ENCODE data around the gene TUT7. TPM values are rescaled to one million over a fixed set of nuclear protein-coding genes. Genes with fewer than 3 reads are reported as not detected.
A peak's percentile ranks its signal among the peaks of the same experiment; 100 is the strongest.
"Not testable (repeated sequence)": the region's sequence is repeated elsewhere in the genome, so short reads cannot be mapped to it uniquely, and the experiment has no call there.

Gene TUT7
- total RNA-seq, 2 experiments from 2014 or later = 18.0 to 18.3 TPM

DNA sequence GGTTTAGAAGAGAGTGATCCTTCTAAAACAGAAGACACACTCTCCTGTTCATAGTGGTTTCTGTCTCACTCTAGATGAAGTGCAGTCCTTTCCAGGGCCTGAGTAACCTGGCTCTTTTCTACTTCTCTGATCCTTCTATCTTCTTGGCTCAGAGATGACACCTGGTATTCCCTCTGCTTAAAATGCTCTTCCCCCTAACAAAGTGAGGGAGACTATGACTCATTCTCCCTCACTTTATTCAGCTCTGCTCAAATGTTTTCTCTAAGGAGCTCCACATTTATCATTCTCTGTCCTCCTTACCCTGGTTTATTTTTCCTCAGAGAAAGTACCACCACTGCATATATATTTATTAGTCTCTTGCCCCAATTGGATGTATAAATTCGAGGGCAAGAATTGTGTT lies 24.6 kb downstream of the TUT7 start:
- H3K27me3 Mint-ChIP-seq = no peaks in the 10 kb centered on the region
- DNase-seq = no peak
- no peak overlapping the region for H3K4me3 Mint-ChIP-seq
- H3K9me3 Mint-ChIP-seq = peaks cover 1% of the 10 kb centered on the region
- no peak overlapping the region for H3K27ac Mint-ChIP-seq
- H3K4me1 Mint-ChIP-seq = peaks cover 2% of the 10 kb centered on the region
- H3K36me3 Mint-ChIP-seq = peaks cover 34% of the 10 kb centered on the region

DNA sequence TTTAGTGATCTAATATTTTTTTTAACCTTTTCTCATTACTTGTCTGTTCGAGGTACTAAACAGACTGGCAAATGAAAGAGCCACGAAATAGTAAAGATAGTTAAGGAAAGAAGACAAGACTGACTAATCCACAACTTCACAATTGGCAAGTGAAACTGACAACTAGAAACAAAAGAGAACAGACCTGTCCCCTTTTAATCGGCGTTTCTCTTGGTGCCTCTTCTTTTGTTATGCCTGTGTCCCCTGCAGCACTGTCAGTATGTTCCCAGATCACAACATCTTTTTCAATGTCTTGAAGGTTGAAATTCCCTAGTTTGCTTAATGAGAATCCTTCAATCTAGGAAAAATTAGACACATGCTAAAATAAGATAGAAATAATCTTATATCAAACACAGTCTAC lies 26.1 kb downstream of the TUT7 start:
- Mint-ChIP-seq H3K27ac (no peak overlapping the region), H3K36me3 (peaks cover 23% of the 10 kb centered on the region), H3K4me3 (no peak overlapping the region), H3K27me3 (no peaks in the 10 kb centered on the region), H3K4me1 (peaks cover 2% of the 10 kb centered on the region), H3K9me3 (peaks cover 1% of the 10 kb centered on the region)
- no peak for DNase-seq

DNA sequence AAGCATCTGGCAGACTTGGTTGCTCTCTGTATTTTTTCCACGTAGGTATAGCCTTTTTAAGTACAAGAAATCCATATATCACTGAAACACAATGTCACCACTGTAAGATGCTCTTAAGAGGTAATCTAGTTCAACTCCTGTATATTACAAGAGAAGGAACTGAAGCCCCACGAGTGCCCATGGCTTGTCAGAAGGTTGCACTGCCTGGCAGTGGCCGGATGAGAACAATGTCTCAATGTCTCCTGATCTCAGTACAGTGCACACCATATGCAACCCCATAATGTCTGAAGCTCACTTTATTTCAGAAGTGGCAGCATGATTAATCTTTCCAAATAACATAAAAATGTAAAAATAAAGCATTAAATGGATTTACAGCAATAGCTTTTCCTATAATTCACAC lies 27.7 kb downstream of the TUT7 start:
- no peaks in the 10 kb centered on the region for H3K27me3 Mint-ChIP-seq
- no peak for DNase-seq
- H3K36me3 Mint-ChIP-seq = peaks cover 15% of the 10 kb centered on the region
- H3K4me1 Mint-ChIP-seq = peaks cover 2% of the 10 kb centered on the region
- H3K4me3 Mint-ChIP-seq = no peak overlapping the region
- H3K27ac Mint-ChIP-seq = no peak overlapping the region
- H3K9me3 Mint-ChIP-seq = no peaks in the 10 kb centered on the region

DNA sequence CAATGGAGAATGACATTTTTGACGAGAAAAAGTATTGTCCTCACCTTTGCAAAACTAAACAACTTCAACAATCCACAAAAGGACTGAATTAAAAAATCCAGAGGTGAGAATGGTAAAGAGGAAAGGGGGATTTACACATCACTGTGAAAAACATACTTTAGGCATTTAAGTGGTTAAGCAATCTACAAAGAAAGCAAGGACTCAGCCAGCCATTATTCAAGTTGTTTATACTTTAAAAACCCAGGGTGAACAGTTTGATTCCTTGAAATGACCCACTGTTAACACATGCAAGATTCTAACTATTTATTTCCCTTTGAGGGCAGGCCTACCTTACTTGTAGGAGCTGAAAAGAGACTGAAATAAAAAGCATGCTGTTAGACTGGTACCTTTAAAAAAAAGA lies 29.3 kb downstream of the TUT7 start:
- H3K27ac Mint-ChIP-seq = no peak overlapping the region
- H3K36me3 Mint-ChIP-seq = peaks cover 14% of the 10 kb centered on the region
- H3K9me3 Mint-ChIP-seq = no peaks in the 10 kb centered on the region
- H3K4me1 Mint-ChIP-seq = peaks cover 2% of the 10 kb centered on the region
- no peaks in the 10 kb centered on the region for H3K27me3 Mint-ChIP-seq
- H3K4me3 Mint-ChIP-seq = no peak overlapping the region
- no peak for DNase-seq

DNA sequence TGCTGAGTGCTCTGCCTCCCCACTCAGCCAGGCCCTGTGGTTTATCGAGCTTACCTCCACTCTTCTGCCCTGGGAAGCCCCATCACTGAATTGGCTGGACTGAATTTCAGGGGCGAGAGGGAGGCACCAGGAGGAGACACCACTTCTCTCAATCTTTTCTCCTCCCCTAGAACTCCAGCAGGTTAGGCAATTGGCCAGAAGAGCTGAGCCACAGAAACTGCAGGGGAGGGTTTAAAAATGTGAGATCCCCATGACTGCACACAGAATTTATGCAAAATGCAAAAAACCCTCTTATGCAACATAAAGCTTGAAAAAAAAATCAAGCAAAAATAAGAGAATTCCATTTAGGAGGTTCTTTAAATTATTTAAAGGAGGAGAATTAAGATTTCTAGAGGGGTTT lies 29.9 kb downstream of the TUT7 start:
- no peak overlapping the region for H3K4me3 Mint-ChIP-seq
- no peaks in the 10 kb centered on the region for H3K9me3 Mint-ChIP-seq
- peaks cover 14% of the 10 kb centered on the region for H3K36me3 Mint-ChIP-seq

DNA sequence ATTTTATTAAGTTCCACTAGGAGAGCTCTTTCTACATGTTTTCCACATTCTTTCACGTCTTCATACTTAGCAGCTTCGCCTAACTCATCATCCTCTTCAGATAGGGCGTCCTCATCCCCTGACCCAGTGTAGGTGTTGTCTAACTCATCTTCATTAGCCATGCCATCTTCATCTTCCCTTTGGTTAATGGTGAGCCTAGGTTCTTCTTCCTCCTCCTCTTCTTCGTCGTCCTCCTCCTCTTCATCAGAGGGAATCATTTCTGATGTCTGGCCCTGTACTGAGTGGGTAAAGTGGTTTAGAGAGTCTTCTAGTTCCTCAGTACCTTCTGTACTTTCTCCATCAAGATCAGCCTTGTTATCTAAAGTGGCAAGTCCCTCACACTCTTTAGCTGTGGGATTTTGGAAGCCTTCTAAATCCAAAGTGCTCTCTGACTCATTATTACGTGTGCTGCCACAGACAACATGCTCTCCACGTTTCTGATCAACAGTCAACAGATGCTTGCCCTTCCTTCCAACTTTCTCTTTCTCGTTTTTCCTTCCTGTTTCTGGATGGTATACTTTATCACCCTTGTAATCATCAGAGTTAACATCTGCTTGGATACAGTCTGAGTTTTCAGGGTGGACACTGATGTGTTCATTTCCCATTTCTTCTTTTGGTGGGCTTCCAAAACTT lies 31.1 kb downstream of the TUT7 start:
- Mint-ChIP-seq H3K9me3 (no peaks in the 10 kb centered on the region), H3K27me3 (no peaks in the 10 kb centered on the region), H3K4me1 (peaks cover 2% of the 10 kb centered on the region), H3K36me3 (peaks cover 17% of the 10 kb centered on the region), H3K4me3 (no peak overlapping the region), H3K27ac (no peak overlapping the region)
- DNase-seq = no peak

More for the DNA sequence above, 29.9 kb downstream of the TUT7 start:
- DNase-seq = no peak
- no peak overlapping the region for H3K27ac Mint-ChIP-seq
- no peaks in the 10 kb centered on the region for H3K27me3 Mint-ChIP-seq
- peaks cover 2% of the 10 kb centered on the region for H3K4me1 Mint-ChIP-seq

DNA sequence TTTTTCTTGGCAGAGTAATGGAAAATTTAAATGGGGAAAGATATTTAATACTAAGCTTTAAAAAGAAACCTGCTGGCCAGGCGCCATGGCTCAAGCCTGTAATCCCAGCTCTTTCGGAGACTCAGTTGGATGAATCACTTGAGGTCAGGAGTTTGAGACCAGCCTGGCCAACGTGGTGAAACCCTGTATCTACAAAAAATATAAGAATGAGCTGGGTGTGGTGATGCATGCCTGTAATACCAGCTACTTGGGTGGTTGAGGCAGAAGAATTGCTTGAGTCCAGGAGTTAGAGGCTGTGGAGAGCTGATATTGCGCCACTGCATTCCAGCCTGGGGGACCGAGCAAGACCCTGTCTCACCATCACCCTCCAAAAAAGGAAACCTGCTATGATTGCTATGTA lies 32.8 kb downstream of the TUT7 start:
- H3K27me3 Mint-ChIP-seq = no peaks in the 10 kb centered on the region
- no peak overlapping the region for H3K4me3 Mint-ChIP-seq
- H3K4me1 Mint-ChIP-seq = no peaks in the 10 kb centered on the region
- H3K27ac Mint-ChIP-seq = no peak overlapping the region
- DNase-seq = no peak
- H3K9me3 Mint-ChIP-seq = no peaks in the 10 kb centered on the region
- peaks cover 14% of the 10 kb centered on the region for H3K36me3 Mint-ChIP-seq

DNA sequence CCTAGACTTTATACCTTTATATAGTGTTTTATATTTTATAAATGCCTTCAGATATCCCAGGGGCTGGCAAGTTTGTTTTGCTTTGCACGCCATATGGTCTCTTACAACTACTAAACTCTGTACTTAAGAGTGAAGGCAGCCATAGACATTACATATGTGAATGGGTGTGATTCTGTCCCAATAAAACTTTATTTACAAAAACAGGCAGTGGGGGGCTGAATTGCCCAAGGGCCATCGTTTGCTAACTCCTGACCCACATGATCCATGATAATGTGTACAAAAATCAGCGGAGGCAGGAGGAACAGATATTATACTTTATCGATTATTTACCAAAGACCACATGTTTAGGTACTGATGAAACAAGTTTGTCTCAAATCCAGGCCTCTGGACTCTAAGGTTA lies 36.0 kb downstream of the TUT7 start:
- no peak overlapping the region for H3K27ac Mint-ChIP-seq

DNA sequence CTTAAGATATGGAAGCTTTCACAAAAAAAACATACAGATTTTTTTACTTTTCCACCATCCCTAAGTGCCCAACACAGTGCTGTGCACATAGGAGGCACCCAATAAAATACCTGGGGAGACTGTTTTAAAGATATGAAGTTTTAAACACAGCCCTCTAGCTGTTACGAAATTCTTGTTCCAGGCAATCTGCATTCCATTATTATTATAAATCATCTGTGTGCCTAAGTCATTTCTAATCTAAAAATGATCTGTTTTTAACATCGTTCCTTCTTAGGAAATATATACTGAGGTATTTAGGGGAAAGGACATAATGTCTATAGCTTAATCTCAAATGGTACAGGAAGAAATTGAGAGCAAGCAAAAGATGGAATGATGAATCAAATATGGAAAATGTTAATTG lies 39.1 kb downstream of the TUT7 start:
- Mint-ChIP-seq H3K9me3 (no peaks in the 10 kb centered on the region), H3K27ac (no peak overlapping the region), H3K36me3 (peaks cover 31% of the 10 kb centered on the region), H3K27me3 (no peaks in the 10 kb centered on the region), H3K4me1 (no peaks in the 10 kb centered on the region), H3K4me3 (no peak overlapping the region)
- no peak for DNase-seq

More for the DNA sequence above, 36.0 kb downstream of the TUT7 start:
- Mint-ChIP-seq H3K4me3 (no peak overlapping the region), H3K36me3 (peaks cover 24% of the 10 kb centered on the region), H3K27me3 (no peaks in the 10 kb centered on the region), H3K4me1 (no peaks in the 10 kb centered on the region), H3K9me3 (no peaks in the 10 kb centered on the region)
- no peak for DNase-seq

DNA sequence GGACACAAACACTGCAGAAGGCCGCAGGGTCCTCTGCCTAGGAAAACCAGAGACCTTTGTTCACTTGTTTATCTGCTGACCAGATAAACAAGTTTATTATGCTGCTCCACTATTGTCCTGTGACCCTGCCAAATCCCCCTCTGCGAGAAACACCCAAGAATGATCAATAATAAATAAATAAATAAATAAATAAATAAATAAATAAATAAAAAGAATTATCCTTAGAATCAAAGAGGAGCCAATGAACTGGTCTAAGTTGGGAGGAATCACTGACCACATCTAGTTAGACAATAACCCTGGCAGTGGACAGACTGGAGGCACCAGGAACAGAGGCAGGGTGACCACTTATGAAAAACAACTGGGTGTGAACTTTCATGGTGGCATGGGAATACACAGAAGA lies 41.3 kb downstream of the TUT7 start:
- not testable (repeated sequence) for H3K4me1 Mint-ChIP-seq, H3K9me3 Mint-ChIP-seq, H3K4me3 Mint-ChIP-seq, DNase-seq, H3K27me3 Mint-ChIP-seq
- peak overlapping the region; percentile 28 for H3K27ac Mint-ChIP-seq
- H3K36me3 Mint-ChIP-seq = peaks cover 34% of the 10 kb centered on the region

DNA sequence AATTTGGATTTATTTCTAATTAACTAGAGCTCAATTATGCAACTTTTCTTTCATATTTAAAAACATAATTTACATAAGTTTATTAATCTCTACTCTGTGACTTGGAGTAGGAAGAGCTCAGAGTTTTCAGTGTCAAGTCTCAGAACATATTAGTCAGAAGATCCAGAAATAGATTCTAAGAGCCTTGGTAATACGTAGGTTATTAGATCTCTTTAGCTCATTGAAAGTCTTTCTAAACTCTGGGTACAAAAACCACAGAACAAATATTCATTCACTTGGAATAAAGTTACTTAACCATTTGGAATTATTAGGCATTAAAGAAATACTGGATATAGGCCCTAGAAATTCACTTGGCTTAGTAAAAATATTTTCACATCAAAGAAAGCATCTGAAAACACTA lies 45.5 kb downstream of the TUT7 start:
- no peaks in the 10 kb centered on the region for H3K27me3 Mint-ChIP-seq
- peaks cover 27% of the 10 kb centered on the region for H3K36me3 Mint-ChIP-seq
- no peak overlapping the region for H3K27ac Mint-ChIP-seq
- no peak for DNase-seq
- H3K9me3 Mint-ChIP-seq = no peaks in the 10 kb centered on the region
- no peak overlapping the region for H3K4me3 Mint-ChIP-seq
- peaks cover 7% of the 10 kb centered on the region for H3K4me1 Mint-ChIP-seq

DNA sequence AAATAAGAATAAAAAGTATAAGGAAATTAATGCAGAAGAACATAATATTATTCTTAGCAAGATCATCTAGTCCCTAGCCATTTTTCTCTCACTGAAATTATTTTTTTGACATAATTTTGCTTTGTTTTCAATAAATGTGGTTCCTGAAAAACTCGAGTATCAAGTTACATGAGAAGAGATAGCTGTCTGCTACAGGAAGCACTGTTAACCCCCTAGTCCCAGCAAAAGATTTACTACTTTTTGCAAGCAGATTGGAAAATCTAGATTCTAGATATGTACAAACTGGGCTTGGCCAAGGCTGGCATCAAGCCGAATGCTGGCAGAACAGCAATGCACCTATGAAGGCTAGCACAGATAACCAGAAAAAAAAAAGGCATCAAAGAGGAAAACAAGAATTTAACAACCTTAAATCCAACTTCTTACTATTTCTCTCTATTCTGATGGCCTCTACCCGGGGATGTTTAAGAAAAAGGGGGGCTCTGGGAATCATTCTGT lies 49.9 kb downstream of the TUT7 start:
- Mint-ChIP-seq H3K36me3 (peaks cover 22% of the 10 kb centered on the region), H3K9me3 (no peaks in the 10 kb centered on the region), H3K4me3 (no peak overlapping the region), H3K4me1 (peaks cover 15% of the 10 kb centered on the region), H3K27ac (no peak overlapping the region), H3K27me3 (no peaks in the 10 kb centered on the region)
- no peak for DNase-seq

DNA sequence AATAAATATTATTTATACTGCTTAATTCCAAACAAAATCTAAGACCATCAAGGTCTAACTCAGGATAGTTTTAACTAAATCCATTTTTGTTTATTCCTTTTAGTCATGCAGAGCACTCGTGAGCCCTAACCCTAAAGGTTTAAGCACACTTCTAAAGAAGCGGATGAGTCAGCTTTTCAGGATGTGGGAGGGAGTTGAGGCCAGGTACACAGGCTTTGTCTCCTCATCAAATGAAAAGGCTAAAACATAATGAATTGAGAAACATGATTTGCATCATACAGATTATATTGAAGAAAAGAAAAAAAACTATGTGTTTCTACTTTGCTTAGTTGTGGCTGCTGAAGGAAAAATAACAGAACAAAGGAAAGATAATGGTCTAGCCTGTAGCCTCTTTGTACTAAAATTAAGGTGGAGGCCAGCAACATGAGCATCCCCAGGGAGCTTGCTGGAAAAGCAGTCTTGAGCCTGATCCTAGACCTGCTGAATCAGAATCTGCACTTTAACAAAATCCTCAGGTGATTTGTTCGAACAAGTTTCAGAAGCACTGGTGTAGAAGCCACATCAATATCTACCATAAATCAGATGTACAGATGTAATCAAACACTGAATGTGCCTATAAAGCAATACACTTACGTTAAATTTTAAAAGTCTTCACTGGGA lies 50.8 kb downstream of the TUT7 start:
- Mint-ChIP-seq H3K4me1 (peaks cover 15% of the 10 kb centered on the region), H3K9me3 (no peaks in the 10 kb centered on the region), H3K27me3 (no peaks in the 10 kb centered on the region), H3K36me3 (peaks cover 22% of the 10 kb centered on the region), H3K4me3 (no peak overlapping the region), H3K27ac (peak overlapping the region; percentile 75)
- DNase-seq = peak; percentile 7

DNA sequence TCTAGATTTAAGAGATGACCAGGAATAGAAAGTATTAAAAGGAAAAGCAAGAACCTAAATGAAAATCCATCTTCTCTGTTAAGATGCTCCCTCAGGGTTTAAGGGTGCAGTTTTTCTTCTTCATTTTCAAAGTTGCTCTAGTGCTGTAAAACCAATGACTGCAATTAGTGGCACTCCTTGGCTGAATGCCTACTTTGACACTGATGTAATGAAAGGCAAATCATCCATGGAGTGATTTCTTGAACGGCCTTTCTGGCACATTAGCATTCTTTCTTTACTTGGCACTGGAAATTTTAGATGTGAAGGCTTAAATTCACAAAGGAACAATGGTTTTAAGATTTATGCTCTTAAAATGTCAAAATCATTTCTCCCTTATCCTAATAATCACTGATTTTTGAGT lies 52.5 kb downstream of the TUT7 start:
- H3K27ac Mint-ChIP-seq = no peak overlapping the region
- peaks cover 25% of the 10 kb centered on the region for H3K36me3 Mint-ChIP-seq

DNA sequence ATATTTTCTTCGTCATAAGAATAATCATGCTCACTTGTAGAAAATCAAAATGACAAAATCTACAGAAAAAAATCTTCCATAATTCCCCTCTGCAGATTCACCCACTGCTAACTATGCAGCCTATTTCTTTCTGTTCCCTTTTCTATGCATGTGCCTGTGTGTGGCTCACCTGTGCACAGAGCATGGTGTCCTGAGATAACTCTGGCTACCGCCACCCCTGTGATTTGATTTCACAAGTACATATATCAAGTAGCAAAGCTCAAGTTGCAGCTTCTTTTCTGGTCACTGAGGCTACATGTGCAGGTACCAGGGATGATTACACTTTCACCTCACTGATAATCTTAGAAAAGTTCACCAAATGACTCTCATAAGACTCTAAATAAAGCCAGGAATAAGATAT lies 53.5 kb downstream of the TUT7 start:
- H3K9me3 Mint-ChIP-seq = no peaks in the 10 kb centered on the region
- no peak overlapping the region for H3K4me3 Mint-ChIP-seq
- H3K4me1 Mint-ChIP-seq = peaks cover 20% of the 10 kb centered on the region
- DNase-seq = no peak
- peaks cover 24% of the 10 kb centered on the region for H3K36me3 Mint-ChIP-seq
- peak overlapping the region; percentile 42 for H3K27ac Mint-ChIP-seq
- no peaks in the 10 kb centered on the region for H3K27me3 Mint-ChIP-seq

More for the DNA sequence above, 52.5 kb downstream of the TUT7 start:
- no peak overlapping the region for H3K4me3 Mint-ChIP-seq
- H3K4me1 Mint-ChIP-seq = peaks cover 15% of the 10 kb centered on the region
- no peak for DNase-seq
- H3K9me3 Mint-ChIP-seq = no peaks in the 10 kb centered on the region
- no peaks in the 10 kb centered on the region for H3K27me3 Mint-ChIP-seq

DNA sequence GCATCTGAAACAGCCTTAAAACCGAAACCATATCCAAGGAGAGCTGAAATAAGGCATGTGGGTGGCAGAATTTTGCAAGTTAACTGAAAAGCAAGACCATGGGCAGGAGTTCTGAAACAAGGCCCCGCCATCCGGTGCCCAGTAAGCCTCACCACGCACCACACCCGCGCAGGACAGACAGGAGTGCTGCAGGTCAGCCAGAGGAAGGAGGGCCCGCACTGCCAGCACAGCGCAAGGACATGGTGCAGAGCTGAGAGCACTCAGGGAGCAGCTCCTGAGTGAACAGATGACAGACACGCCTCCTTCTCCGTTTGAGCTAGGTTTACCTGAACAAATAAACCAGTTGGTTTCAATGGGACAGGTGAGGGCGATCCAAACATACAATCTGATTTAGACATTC lies 55.3 kb downstream of the TUT7 start:
- no peak overlapping the region for H3K27ac Mint-ChIP-seq
- no peak for DNase-seq
- H3K36me3 Mint-ChIP-seq = peaks cover 26% of the 10 kb centered on the region
- no peak overlapping the region for H3K4me3 Mint-ChIP-seq
- no peaks in the 10 kb centered on the region for H3K27me3 Mint-ChIP-seq
- H3K4me1 Mint-ChIP-seq = peaks cover 14% of the 10 kb centered on the region
- no peaks in the 10 kb centered on the region for H3K9me3 Mint-ChIP-seq

All from activated naive CD8-positive, alpha-beta T cell treated with anti-CD3 and anti-CD28 coated beads for 36 hours (primary cell).